Ovary (tissue), 9 donors: ENCODE results near the gene CYP27B1. TPM values are rescaled to one million over a fixed set of nuclear protein-coding genes. Genes with fewer than 3 reads are reported as not detected.

Source experiments
- DNase-seq, 5 donors: peaks; one replicate each; pipeline ENCODE4 v3.0.0-alpha.2; 2019 to 2020
- H3K27ac ChIP-seq, 2 donors: fragments of 200-600 bp; one replicate each; pipeline versions ENCODE4 v1.5.1 to v1.8.0; 2019 to 2022
- H3K27me3 ChIP-seq: fragments of 200-600 bp; one replicate; pipeline ENCODE4 v1.8.0; 2022
- H3K36me3 ChIP-seq: fragments of 200-600 bp; sonication (generic); one replicate; pipeline ENCODE4 v1.5.1; 2019
- H3K4me1 ChIP-seq: one replicate; pipeline ENCODE4 v1.8.1; 2013; ENCODE audit warnings: mild to moderate bottlenecking, moderate library complexity; ENCODE audit not compliant: insufficient read depth
- H3K4me3 ChIP-seq: fragments of 200-600 bp; sonication (generic); one replicate; pipeline ENCODE4 v1.5.1; 2017
- H3K9me3 ChIP-seq, 2 donors: fragments of 200-600 bp in 1 of 2; sonication (generic) in 1 of 2; one replicate each; pipeline versions ENCODE4 v1.5.1 to v1.8.1; 2013 to 2019; ENCODE audit warnings: mild to moderate bottlenecking in 1 of 2, moderate library complexity in 1 of 2
- EP300 ChIP-seq: sonication (generic); formaldehyde crosslinking; IDR thresholded peaks from one replicate; pipeline ENCODE4 v1.6.1; 2017; ENCODE audit warnings: antibody characterized with exemption
- POLR2A ChIP-seq: fragments of 450-650 bp; IDR thresholded peaks from one replicate; pipeline ENCODE4 v1.6.1; 2017; ENCODE audit warnings: antibody characterized with exemption, mild to moderate bottlenecking, moderate library complexity
- WGBS, 3 donors: extraction: QIAGEN DNeasy Blood & Tissue Kit in 1 of 3; methylation state at CpG; one replicate each; pipeline versions ENCODE4 v1.1.5 to v1.1.7; 2013 to 2017; 5-methylcytosine and 5-hydroxymethylcytosine counted together
- intact Hi-C, 4 donors: fragments of 100-400 bp; cut with DNase I; formaldehyde crosslinking; loops; one replicate each; pipeline versions ENCODE4 v1.11.0 to v1.15.1; 2022 to 2023
- polyA plus RNA-seq, 2 donors: library from polyadenylated mRNA; stranded (reverse); fragments of 200-250 nt in 1 of 2; fragments of 350-450 nt in 1 of 2; fragmentation: Illumina TruSeq in 1 of 2; extraction: RNeasy Lipid Tissue Mini Kit (QIAGEN cat#74804) in 1 of 2; gene quantifications; one replicate each; pipeline ENCODE4 v1.2.3, GENCODE V29; 2013 to 2014
- total RNA-seq, 7 donors: library from RNA; depleted of rRNA in 2 of 7; stranded (reverse); fragments of >200 nt in 2 of 7; fragmentation: NEBNext Ultra II Directional in 3 of 7; extraction: Animal tissue kit (Norgen Biotek cat#: 25700) in 3 of 7; gene quantifications; one replicate each; pipeline versions ENCODE4 v1.1.0 to v1.2.4, GENCODE V29; 2016 to 2023
- TF ChIP-seq, protein P1 (sequence below), 3 donors: fragments of 450-650 bp in 2 of 3; fragments of 200-600 bp in 1 of 3; IDR thresholded peaks; one replicate each; pipeline versions ENCODE4 v1.5.1 to v1.8.0; 2016 to 2022; ENCODE audit warnings: antibody characterized with exemption in 3 of 3, mild to moderate bottlenecking in 1 of 3
- donor health status: DM: no; HTN: no; CAD: no; lungs with moderate emphysema.
- donor health status: DM: no; HTN: no; CAD: no.
- donor health status: Bipolar disorder and iron deficiency.
- donor health status: DM: yes; HTN: yes; CAD: no.
- donor health status: DM: no; HTN: no; CAD: no.
- donor health status: DM: yes; HTN: yes; CAD: no.

CYP27B1 gene
- total and polyA plus RNA-seq, 9 donors, result 0.12 to 2.5 (median 0.92) TPM

DNA sequence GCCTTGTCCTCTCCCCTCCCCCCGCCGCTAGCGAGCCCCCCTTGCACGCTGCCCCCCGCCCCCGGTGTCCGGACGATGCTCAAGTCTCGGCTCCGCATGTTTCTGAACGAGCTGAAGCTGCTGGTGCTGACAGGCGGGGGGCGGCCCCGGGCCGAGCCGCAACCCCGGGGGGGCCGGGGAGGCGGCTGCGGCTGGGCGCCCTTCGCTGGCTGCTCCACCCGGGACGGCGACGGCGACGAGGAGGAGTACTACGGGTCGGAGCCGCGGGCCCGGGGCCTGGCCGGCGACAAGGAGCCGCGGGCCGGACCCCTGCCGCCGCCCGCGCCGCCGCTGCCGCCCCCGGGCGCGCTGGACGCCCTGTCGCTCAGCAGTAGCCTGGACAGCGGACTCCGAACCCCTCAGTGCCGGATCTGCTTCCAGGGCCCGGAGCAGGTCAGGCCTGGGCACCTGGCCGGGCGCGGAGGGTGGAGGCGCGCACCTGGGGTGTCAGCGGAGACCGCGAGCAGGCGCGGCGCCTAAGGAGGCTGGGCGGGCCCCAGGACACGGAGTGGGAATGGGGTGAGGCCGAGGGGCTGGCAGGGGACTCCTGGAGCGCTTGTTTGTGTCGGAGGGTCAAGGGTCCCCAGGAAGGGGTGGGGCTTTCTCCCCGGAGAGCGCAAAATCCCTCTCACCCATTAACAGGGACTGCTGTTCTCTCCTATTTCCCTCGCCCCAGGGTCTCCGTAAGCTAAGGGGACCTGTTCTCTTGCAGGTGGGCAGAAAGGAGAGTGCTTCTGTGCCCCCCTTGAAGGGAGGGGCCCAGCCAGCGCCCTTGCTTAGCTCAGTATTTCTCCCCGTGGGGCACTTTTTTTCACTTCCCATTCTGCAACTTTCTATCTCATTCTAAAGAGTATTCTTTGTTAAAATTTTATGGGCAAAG lies 11.2 kb downstream of the CYP27B1 start:
- peaks cover 9% of the 10 kb centered on the region for H3K4me1 ChIP-seq
- peak in 3 of 5 donors; percentile 55 to 59 (median 55) for DNase-seq
- 2 to 4% (median 3%) methylated on average over 29 to 76 of the region's 76 CpGs for WGBS, 3 donors
- intact Hi-C loops, result no loop called here
- peak overlapping the region; percentile 69 for H3K4me3 ChIP-seq
- H3K27ac ChIP-seq, result peak overlapping the region in 1 of 2 donors; percentile 9
- no peaks in the 10 kb centered on the region for H3K36me3 ChIP-seq
- H3K9me3 ChIP-seq, result peaks cover 0 to 10% of the 10 kb centered on the region in 2 donors
- TF ChIP-seq EP300 (no peak), POLR2A (no peak)
- TF ChIP-seq, protein P1, sequence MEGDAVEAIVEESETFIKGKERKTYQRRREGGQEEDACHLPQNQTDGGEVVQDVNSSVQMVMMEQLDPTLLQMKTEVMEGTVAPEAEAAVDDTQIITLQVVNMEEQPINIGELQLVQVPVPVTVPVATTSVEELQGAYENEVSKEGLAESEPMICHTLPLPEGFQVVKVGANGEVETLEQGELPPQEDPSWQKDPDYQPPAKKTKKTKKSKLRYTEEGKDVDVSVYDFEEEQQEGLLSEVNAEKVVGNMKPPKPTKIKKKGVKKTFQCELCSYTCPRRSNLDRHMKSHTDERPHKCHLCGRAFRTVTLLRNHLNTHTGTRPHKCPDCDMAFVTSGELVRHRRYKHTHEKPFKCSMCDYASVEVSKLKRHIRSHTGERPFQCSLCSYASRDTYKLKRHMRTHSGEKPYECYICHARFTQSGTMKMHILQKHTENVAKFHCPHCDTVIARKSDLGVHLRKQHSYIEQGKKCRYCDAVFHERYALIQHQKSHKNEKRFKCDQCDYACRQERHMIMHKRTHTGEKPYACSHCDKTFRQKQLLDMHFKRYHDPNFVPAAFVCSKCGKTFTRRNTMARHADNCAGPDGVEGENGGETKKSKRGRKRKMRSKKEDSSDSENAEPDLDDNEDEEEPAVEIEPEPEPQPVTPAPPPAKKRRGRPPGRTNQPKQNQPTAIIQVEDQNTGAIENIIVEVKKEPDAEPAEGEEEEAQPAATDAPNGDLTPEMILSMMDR (IDR thresholded peaks at IDR 0.05), result no peak
- H3K27me3 ChIP-seq, result no peaks in the 10 kb centered on the region

DNA sequence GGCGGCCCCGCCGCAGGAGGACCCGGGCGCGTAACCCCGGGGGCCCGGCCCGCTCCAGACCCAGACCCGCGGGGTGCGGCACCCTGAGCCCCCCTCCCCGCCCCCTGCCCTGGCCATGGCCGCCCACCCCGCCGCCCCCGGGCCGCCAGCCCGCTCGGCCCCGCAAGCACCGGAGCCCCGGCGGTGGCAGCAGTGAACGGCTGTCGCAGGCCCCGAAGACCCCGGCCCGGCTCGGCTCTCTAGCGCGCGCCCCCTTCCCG lies 11.8 kb downstream of the CYP27B1 start:
- peaks cover 0 to 10% of the 10 kb centered on the region in 2 donors for H3K9me3 ChIP-seq
- WGBS, 3 donors, result 0 to 1% methylated on average over 10 to 34 of the region's 34 CpGs; no CpG with 5 or more reads in 1 of the 3 donors
- H3K27ac ChIP-seq, result peak overlapping the region in 1 of 2 donors; percentile 9
- TF ChIP-seq EP300, result no peak
- TF ChIP-seq, protein P1 (IDR thresholded peaks at IDR 0.05), result no peak
- no peak for TF ChIP-seq POLR2A
- peaks cover 9% of the 10 kb centered on the region for H3K4me1 ChIP-seq
- peak overlapping the region; percentile 69 for H3K4me3 ChIP-seq
- intact Hi-C loops, result no loop called here
- DNase-seq, result peak in 2 of 5 donors; percentile 52 to 60
- no peaks in the 10 kb centered on the region for H3K36me3 ChIP-seq
- H3K27me3 ChIP-seq, result no peaks in the 10 kb centered on the region

DNA sequence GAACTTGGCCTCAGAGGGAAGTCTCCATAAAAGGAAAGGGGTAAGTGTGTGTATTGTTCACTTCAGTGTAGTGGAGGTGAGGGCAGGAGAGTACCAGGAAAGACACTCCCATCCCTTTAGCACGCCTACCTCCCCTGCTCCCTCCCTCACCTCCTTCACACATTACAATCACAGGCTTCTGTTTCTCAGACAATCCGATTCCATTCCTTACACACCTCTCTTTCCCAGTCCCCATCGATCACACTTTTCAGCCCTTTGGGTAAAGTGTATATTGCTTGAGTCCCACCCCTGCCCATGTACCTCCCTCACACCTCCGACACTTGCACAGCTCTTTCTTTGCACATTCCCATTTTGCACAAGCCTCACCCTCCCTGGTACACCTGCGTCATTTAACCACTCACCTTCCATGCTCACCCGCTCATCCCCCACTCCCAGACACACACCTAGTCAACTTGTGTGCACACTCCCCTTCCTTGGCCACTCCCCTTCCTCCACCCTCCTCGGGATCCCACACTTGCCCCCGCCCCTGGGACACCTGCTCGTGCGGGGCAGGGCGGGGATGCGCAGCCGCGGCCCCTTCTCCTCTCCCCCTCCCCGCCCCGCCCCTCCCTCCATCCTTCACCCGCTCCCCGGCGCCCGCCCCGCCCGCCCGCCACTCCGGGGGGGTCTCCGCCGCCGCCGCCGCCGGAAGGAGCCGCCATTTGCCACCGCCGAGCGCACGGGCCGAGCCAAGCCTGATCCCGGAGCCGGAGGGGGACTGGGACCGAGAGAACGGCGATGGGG lies 12.3 kb downstream of the CYP27B1 start, which contains the start of gene MARCHF9:
Gene MARCHF9, plus strand, starts transcription at position 693 of the 783 bp plus-strand sequence. CDS start 426 bp downstream, outside the sequence.
- no peaks in the 10 kb centered on the region for H3K27me3 ChIP-seq
- H3K4me1 ChIP-seq, result peaks cover 9% of the 10 kb centered on the region
- intact Hi-C loops, result no loop called here
- H3K36me3 ChIP-seq, result no peaks in the 10 kb centered on the region
- 1 to 4% (median 2%) methylated on average over 18 to 38 of the region's 41 CpGs for WGBS, 3 donors
- peak within 1 kb of the TSS in 1 of 2 donors; percentile 9 for H3K27ac ChIP-seq
- peak within 1 kb of the TSS; percentile 69 for H3K4me3 ChIP-seq
- peaks cover 0 to 10% of the 10 kb centered on the region in 2 donors for H3K9me3 ChIP-seq
- TF ChIP-seq, protein P1 (IDR thresholded peaks at IDR 0.05), result no peak
- TF ChIP-seq EP300, result no peak
- TF ChIP-seq POLR2A, result no peak
- peak in 4 of 5 donors; percentile 54 to 64 (median 60) for DNase-seq

DNA sequence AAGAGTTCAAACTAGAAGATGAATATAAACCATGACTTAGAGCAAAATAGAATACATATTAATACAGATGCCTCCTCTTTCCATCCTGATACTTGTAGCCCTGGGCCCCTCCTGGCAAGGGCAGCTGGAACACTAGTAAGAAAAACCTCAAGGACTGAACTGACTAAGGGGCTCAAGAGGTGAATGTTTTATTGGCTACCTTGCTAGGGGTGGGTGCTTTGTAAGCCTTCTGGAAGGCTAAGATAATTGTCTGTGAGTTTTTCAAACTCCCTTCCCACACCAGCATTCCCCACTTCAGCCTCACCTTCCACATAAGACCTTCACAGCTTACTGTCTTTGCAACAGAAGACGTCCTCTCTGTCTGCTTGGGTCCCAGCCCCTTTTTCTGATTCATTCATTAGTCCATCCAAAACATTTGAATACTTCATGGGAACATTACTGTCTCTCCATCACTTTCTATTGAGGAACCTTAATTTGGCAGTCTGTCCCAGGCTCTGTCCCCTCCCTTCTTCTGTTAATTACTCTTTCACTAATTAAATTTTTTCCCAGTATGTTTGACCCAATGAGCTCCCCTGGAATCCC lies 13.0 kb downstream of the CYP27B1 start:
- no peak for TF ChIP-seq POLR2A
- TF ChIP-seq, protein P1 (IDR thresholded peaks at IDR 0.05), result no peak
- TF ChIP-seq EP300, result no peak
- no peak overlapping the region for H3K4me3 ChIP-seq
- no peaks in the 10 kb centered on the region for H3K27me3 ChIP-seq
- intact Hi-C loops, result no loop called here
- peaks cover 9% of the 10 kb centered on the region for H3K4me1 ChIP-seq
- no peaks in the 10 kb centered on the region for H3K36me3 ChIP-seq
- H3K9me3 ChIP-seq, result peaks cover 0 to 10% of the 10 kb centered on the region in 2 donors
- 12 to 23% (median 17%) methylated on average over 1 of the region's 1 CpG for WGBS, 3 donors
- H3K27ac ChIP-seq, result no peak overlapping the region
- DNase-seq, result no peak
